WTC11 (cell line): ENCODE data around the gene PLSCR5. TPM values are rescaled to one million over a fixed set of nuclear protein-coding genes. Genes with fewer than 3 reads are reported as not detected.

ENCODE experiments used
- ATAC-seq: fragments of 200-7000 bp; cut with Tn5 transposase; 2 replicates; pipeline ENCODE4 v1.10.0; 2021; ENCODE audit warnings: mild to moderate bottlenecking, moderate library complexity
- CTCF ChIA-PET: fragments of 300-600 bp; sonication (Branson Sonifier 250); formaldehyde crosslinking; loops from one replicate; lab custom pipeline; 2021; ENCODE audit warnings: antibody characterized with exemption; lab: Charles Lee
- POLR2A ChIA-PET: fragments of 350-600 bp; sonication (Branson Sonifier 250); formaldehyde crosslinking; loops from one replicate; lab custom pipeline; 2021; ENCODE audit warnings: antibody characterized with exemption; lab: Charles Lee
- DNase-seq: peaks from one replicate; pipeline ENCODE4 v3.0.0; 2021; ENCODE audit warnings: low spot score
- H3K27ac Mint-ChIP-seq: 2 replicates; pipeline ENCODE4 v1.8.0; 2021; ENCODE audit warnings: mixed read lengths
- H3K27me3 Mint-ChIP-seq: 2 replicates; pipeline ENCODE4 v1.8.0; 2021; ENCODE audit warnings: low read depth, mild to moderate bottlenecking, moderate library complexity, mixed read lengths
- H3K36me3 Mint-ChIP-seq: 2 replicates; pipeline ENCODE4 v1.8.0; 2021; ENCODE audit warnings: mixed read lengths
- H3K4me1 Mint-ChIP-seq: 2 replicates; pipeline ENCODE4 v1.8.0; 2022; ENCODE audit warnings: mixed read lengths
- H3K4me3 Mint-ChIP-seq: 2 replicates; pipeline ENCODE4 v1.8.0; 2021; ENCODE audit warnings: mild to moderate bottlenecking, moderate library complexity, mixed read lengths
- H3K9me3 Mint-ChIP-seq: 2 replicates; pipeline ENCODE4 v1.8.0; 2021; ENCODE audit warnings: mixed read lengths
- ATF2 ChIP-seq: sonication (generic); formaldehyde crosslinking; IDR thresholded peaks from 2 replicates; pipeline ENCODE4 v1.8.1; 2022; ENCODE audit warnings: low read depth, missing genetic modification reagents, borderline replicate concordance
- FOXJ3 ChIP-seq: sonication (generic); formaldehyde crosslinking; IDR thresholded peaks from 2 replicates; pipeline ENCODE4 v1.9.0; 2021; ENCODE audit warnings: missing genetic modification reagents, mild to moderate bottlenecking, borderline replicate concordance
- HMGXB4 ChIP-seq: sonication (generic); formaldehyde crosslinking; IDR thresholded peaks from 2 replicates; pipeline ENCODE4 v1.8.1; 2023; ENCODE audit warnings: mild to moderate bottlenecking, moderate library complexity, missing genetic modification reagents
- MAX ChIP-seq: sonication (generic); formaldehyde crosslinking; IDR thresholded peaks from 2 replicates; pipeline ENCODE4 v1.8.0; 2022; ENCODE audit warnings: mild to moderate bottlenecking, missing genetic modification reagents
- PRDM15 ChIP-seq: sonication (generic); formaldehyde crosslinking; IDR thresholded peaks from 2 replicates; pipeline ENCODE4 v1.8.0; 2022; ENCODE audit warnings: missing genetic modification reagents
- TEAD1 ChIP-seq: sonication (generic); formaldehyde crosslinking; IDR thresholded peaks from 2 replicates; pipeline ENCODE4 v1.8.0; 2022; ENCODE audit warnings: mild to moderate bottlenecking, missing genetic modification reagents
- ZBTB21 ChIP-seq: sonication (generic); formaldehyde crosslinking; IDR thresholded peaks from 2 replicates; pipeline ENCODE4 v1.8.1; 2023; ENCODE audit warnings: mild to moderate bottlenecking, missing genetic modification reagents, borderline replicate concordance
- ZNF138 ChIP-seq: sonication (generic); formaldehyde crosslinking; conservative IDR thresholded peaks from 2 replicates; pipeline ENCODE4 v1.8.1; 2022; ENCODE audit warnings: mild to moderate bottlenecking, moderate library complexity, missing genetic modification reagents
- ZNF281 ChIP-seq: sonication (generic); formaldehyde crosslinking; IDR thresholded peaks from 2 replicates; pipeline ENCODE4 v1.8.0; 2023; ENCODE audit warnings: mild to moderate bottlenecking, missing genetic modification reagents
- ZNF423 ChIP-seq: fragments of 250-450 bp; sonication (Bioruptor Pico); IDR thresholded peaks from 2 replicates; pipeline ENCODE4 v2.1.2; 2022; ENCODE audit warnings: mild to moderate bottlenecking, moderate library complexity
- ZSCAN18 ChIP-seq: fragments of 250-450 bp; sonication (Bioruptor Pico); IDR thresholded peaks from 2 replicates; pipeline ENCODE4 v2.1.2; 2022; ENCODE audit warnings: mild to moderate bottlenecking, moderate library complexity
- total RNA-seq: library from RNA; stranded (reverse); gene quantifications from 3 replicates; pipeline ENCODE4 v1.2.3, GENCODE V29; 2021

The PLSCR5 gene
- total RNA-seq, 1 experiment from 2014 or later = not detected

- no peak for TF ChIP-seq HMGXB4 (CRISPR knock-in tag)
- TF ChIP-seq PRDM15 (CRISPR knock-in tag) = no peak
- no peak for TF ChIP-seq ZNF281
- no peak for TF ChIP-seq FOXJ3
- TF ChIP-seq ZSCAN18 (CRISPR knock-in tag) = no peak
- TF ChIP-seq ATF2 (CRISPR knock-in tag) = no peak
- no peak for TF ChIP-seq TEAD1
- no peak for TF ChIP-seq ZNF138 (CRISPR knock-in tag)
- no peak for TF ChIP-seq ZNF423 (CRISPR knock-in tag)
Measured at GRCh38 chr3:146555311-146555710, 49.8 kb downstream of the PLSCR5 start (continued).

GRCh38 chr3:146554151-146554760 is 50.9 kb downstream of the PLSCR5 start:
- Mint-ChIP-seq H3K9me3 (peaks cover 24% of the 10 kb centered on the region), H3K27me3 (no peaks in the 10 kb centered on the region), H3K36me3 (peaks cover 21% of the 10 kb centered on the region), H3K27ac (no peak overlapping the region), H3K4me3 (no peak overlapping the region), H3K4me1 (peaks cover 28% of the 10 kb centered on the region)
- peak; percentile 63 for ATAC-seq
- peak; percentile 46; the same call in 1 of the 2 replicates for TF ChIP-seq MAX (CRISPR knock-in tag)
- no peak for TF ChIP-seq ZBTB21
- CTCF ChIA-PET = no interaction called here
- POLR2A ChIA-PET = no interaction called here
- no peak for DNase-seq
